Fibroblast of lung (primary cell): ENCODE results near the gene RASA2.

Experiments
- CTCF ChIP-seq, 2 donors: IDR thresholded peaks in 1 of 2; conservative IDR thresholded peaks in 1 of 2; 1 replicate in 1 of 2; 2 replicates in 1 of 2; pipeline ENCODE4 v1.5.1; 2011 to 2012; ENCODE audit warnings: low read length in 2 of 2, control low read depth in 1 of 2, inconsistent platforms in 1 of 2, low read depth in 1 of 2, mild to moderate bottlenecking in 1 of 2
- EZH2 ChIP-seq: IDR thresholded peaks from 2 replicates; pipeline ENCODE4 v1.5.1; 2012; ENCODE audit warnings: low read length, control low read depth, mild to moderate bottlenecking; ENCODE audit errors: missing control alignments

GRCh38 chr3:141546081-141546480 is 59.3 kb downstream of the RASA2 start:
- TF ChIP-seq CTCF (conservative IDR thresholded peaks at IDR 0.05 in 1 of 2, IDR thresholded peaks at IDR 0.05 in 1 of 2; ENCODE audit: low read depth in 1 of 2, low read length in 2 of 2) (no peak), EZH2 (no peak)
